SK-N-SH (cell line): ENCODE measurements around the gene SNED1.

Experiments
- CTCF ChIP-seq: fragments of 200-600 bp; sonication (generic); IDR thresholded peaks from 2 replicates; pipeline ENCODE4 v1.6.1; 2017; ENCODE audit warnings: antibody characterized with exemption, mild to moderate bottlenecking, moderate library complexity
- EP300 ChIP-seq, 2 experiments: IDR thresholded peaks; 2 replicates each; pipeline versions ENCODE4 v1.4.0 to v1.6.1; 2012; ENCODE audit warnings: borderline replicate concordance in 1 of 2, low read depth in 1 of 2, low read length in 1 of 2
- EZH2phosphoT487 ChIP-seq: fragments of 200-600 bp; sonication (generic); IDR thresholded peaks from 2 replicates; pipeline ENCODE4 v1.6.1; 2017; ENCODE audit warnings: low read depth, mixed run types, mild to moderate bottlenecking, antibody characterized with exemption, moderate library complexity, borderline replicate concordance
- GATA2 ChIP-seq: sonication (generic); formaldehyde crosslinking; IDR thresholded peaks from 2 replicates; pipeline ENCODE4 v1.5.0; 2020; ENCODE audit warnings: mild to moderate bottlenecking, missing genetic modification reagents
- RAD21 ChIP-seq: IDR thresholded peaks from 2 replicates; pipeline ENCODE4 v1.6.1; 2012; ENCODE audit warnings: mild to moderate bottlenecking, low read length
- RCOR1 ChIP-seq: fragments of 150-350 bp; IDR thresholded peaks from 2 replicates; pipeline ENCODE4 v1.6.1; 2017; ENCODE audit warnings: antibody characterized with exemption, low read length
- REST ChIP-seq: IDR thresholded peaks from 2 replicates; pipeline ENCODE4 v1.6.1; 2012; ENCODE audit warnings: mild to moderate bottlenecking, low read depth, low read length, moderate library complexity
- RFX5 ChIP-seq: IDR thresholded peaks from 2 replicates; pipeline ENCODE4 v1.6.1; 2012; ENCODE audit warnings: mild to moderate bottlenecking, improper control_type of control experiment, low read length
- SIN3A ChIP-seq: IDR thresholded peaks from 2 replicates; pipeline ENCODE4 v1.6.1; 2012; ENCODE audit warnings: low read depth, mild to moderate bottlenecking, low read length, moderate library complexity, borderline replicate concordance
- TAF1 ChIP-seq: IDR thresholded peaks from 2 replicates; pipeline ENCODE4 v1.6.1; 2012; ENCODE audit warnings: low read depth, mild to moderate bottlenecking, low read length, moderate library complexity, borderline replicate concordance
- USF1 ChIP-seq: IDR thresholded peaks from 2 replicates; pipeline ENCODE4 v1.4.0; 2012; ENCODE audit warnings: low read depth, borderline replicate concordance

GRCh38 chr2:241123816-241124536, 125.6 kb downstream of the SNED1 start:
- no peak for TF ChIP-seq USF1
- no peak for TF ChIP-seq CTCF
- no peak for TF ChIP-seq GATA2 (CRISPR knock-in tag)
- no peak for TF ChIP-seq RAD21
- TF ChIP-seq RFX5: no peak
- TF ChIP-seq TAF1: no peak
- TF ChIP-seq REST: no peak
- no peak for TF ChIP-seq RCOR1
- TF ChIP-seq EZH2phosphoT487: no peak
- no peak for TF ChIP-seq EP300 (IDR thresholded peaks at IDR 0.05; ENCODE audit: borderline replicate concordance in 1 of 2, low read depth in 1 of 2, low read length in 1 of 2)
- TF ChIP-seq SIN3A: no peak
